Dermis microvascular lymphatic vessel endothelial cell (primary cell): ENCODE results near the gene CLCA1. TPM values are rescaled to one million over a fixed set of nuclear protein-coding genes. Genes with fewer than 3 reads are reported as not detected.

ENCODE experiments used
- DNase-seq, 2 donors: peaks; one replicate each; pipeline versions ENCODE4 v3.0.0 to v3.0.0-alpha.2; 2010; ENCODE audit warnings: low read depth in 2 of 2
- total RNA-seq: library from RNA; depleted of rRNA; stranded (reverse); fragments of >200 nt; gene quantifications from 2 replicates; pipeline ENCODE4 v1.2.1, GENCODE V29; 2014

Gene CLCA1
- total RNA-seq, 1 donor from 2014 or later = not detected

GRCh38 chr1:86464819-86465218 lies 3.9 kb upstream of the CLCA1 start:
- no peak for DNase-seq

GRCh38 chr1:86466109-86466844 lies 2.5 kb upstream of the CLCA1 start:
- no peak for DNase-seq

- DNase-seq = no peak
Observed at GRCh38 chr1:86466986-86467385, 1.7 kb upstream of the CLCA1 start.

GRCh38 chr1:86470859-86471258 lies 2.1 kb downstream of the CLCA1 start:
- no peak for DNase-seq

- DNase-seq = no peak
Observed at GRCh38 chr1:86471291-86471690, 2.6 kb downstream of the CLCA1 start.

- no peak for DNase-seq
Observed at GRCh38 chr1:86472152-86472551, 3.4 kb downstream of the CLCA1 start.

GRCh38 chr1:86472767-86473166 lies 4.0 kb downstream of the CLCA1 start:
- no peak for DNase-seq

GRCh38 chr1:86477256-86477655 lies 8.5 kb downstream of the CLCA1 start:
- DNase-seq = no peak

- no peak for DNase-seq
Observed at GRCh38 chr1:86477682-86478081, 9.0 kb downstream of the CLCA1 start.

- no peak for DNase-seq
Observed at GRCh38 chr1:86478416-86479156, 9.9 kb downstream of the CLCA1 start.

GRCh38 chr1:86481966-86482365 lies 13.2 kb downstream of the CLCA1 start:
- no peak for DNase-seq

- no peak for DNase-seq
Observed at GRCh38 chr1:86487131-86487810, 18.5 kb downstream of the CLCA1 start.

- no peak for DNase-seq
Observed at GRCh38 chr1:86487811-86488141, 19.0 kb downstream of the CLCA1 start.

- DNase-seq = no peak
Observed at GRCh38 chr1:86489242-86489878, 20.6 kb downstream of the CLCA1 start.

- DNase-seq = no peak
Observed at GRCh38 chr1:86491171-86491950, 22.6 kb downstream of the CLCA1 start.

GRCh38 chr1:86498281-86498680 lies 29.6 kb downstream of the CLCA1 start:
- no peak for DNase-seq

- peak; percentile 10 to 40 for DNase-seq
Observed at GRCh38 chr1:86499987-86500593, 31.4 kb downstream of the CLCA1 start.

- no peak for DNase-seq
Observed at GRCh38 chr1:86500714-86501113, 32.0 kb downstream of the CLCA1 start.

GRCh38 chr1:86502125-86502646 lies 33.5 kb downstream of the CLCA1 start:
- DNase-seq = peak; percentile 14 to 36

GRCh38 chr1:86502721-86503405 lies 34.1 kb downstream of the CLCA1 start:
- peak in 1 of 2 donors; percentile 51 for DNase-seq
